Activated CD8-positive, alpha-beta memory T cell treated with anti-CD3 and anti-CD28 coated beads for 1 hour (primary cell): ENCODE data around the gene AQP9.

Experiments
- DNase-seq, 2 donors: peaks; one replicate each; pipeline ENCODE4 v3.0.0-alpha.2; 2020; ENCODE audit warnings: low read depth in 1 of 2; ENCODE audit errors: extremely low read depth in 1 of 2

The AQP9 gene

GRCh38 chr15:58139276-58139988 lies 1.3 kb downstream of the AQP9 start:
- no peak for DNase-seq

GRCh38 chr15:58139989-58140522 lies 1.9 kb downstream of the AQP9 start:
- DNase-seq, result no peak

GRCh38 chr15:58141894-58142293 lies 3.7 kb downstream of the AQP9 start:
- DNase-seq, result no peak

- DNase-seq, result no peak
These were observed 4.8 kb downstream of the AQP9 start for GRCh38 chr15:58142827-58143461.

GRCh38 chr15:58145606-58146005 lies 7.4 kb downstream of the AQP9 start:
- DNase-seq, result no peak

- DNase-seq, result no peak
These were observed 8.0 kb downstream of the AQP9 start for GRCh38 chr15:58146211-58146610.

GRCh38 chr15:58146749-58147148 lies 8.6 kb downstream of the AQP9 start:
- no peak for DNase-seq

GRCh38 chr15:58147171-58147611 lies 9.0 kb downstream of the AQP9 start:
- no peak for DNase-seq

- no peak for DNase-seq
These were observed 9.9 kb downstream of the AQP9 start for GRCh38 chr15:58148120-58148519.

GRCh38 chr15:58148633-58149445 lies 10.7 kb downstream of the AQP9 start:
- DNase-seq, result no peak

- DNase-seq, result no peak
These were observed 16.6 kb downstream of the AQP9 start for GRCh38 chr15:58154769-58155168.

GRCh38 chr15:58159827-58160386 lies 21.7 kb downstream of the AQP9 start:
- no peak for DNase-seq

GRCh38 chr15:58161436-58161930 lies 23.3 kb downstream of the AQP9 start:
- DNase-seq, result no peak

GRCh38 chr15:58163985-58164384 lies 25.8 kb downstream of the AQP9 start:
- no peak for DNase-seq

GRCh38 chr15:58164926-58165325 lies 26.7 kb downstream of the AQP9 start:
- no peak for DNase-seq

- no peak for DNase-seq
These were observed 27.5 kb downstream of the AQP9 start for GRCh38 chr15:58165661-58166060.

GRCh38 chr15:58167095-58167691 lies 29.0 kb downstream of the AQP9 start:
- no peak for DNase-seq

- no peak for DNase-seq
These were observed 31.8 kb downstream of the AQP9 start for GRCh38 chr15:58169934-58170333.

GRCh38 chr15:58171476-58172061 lies 33.4 kb downstream of the AQP9 start:
- DNase-seq, result no peak

GRCh38 chr15:58174709-58175108 lies 36.5 kb downstream of the AQP9 start:
- no peak for DNase-seq
